GM06990 (cell line): ENCODE data around the gene FAM181A.

Experiments
- DNase-seq: peaks from one replicate; pipeline ENCODE4 v3.0.0-alpha.2; 2011; ENCODE audit not compliant: insufficient read length; ENCODE audit errors: extremely low read depth
- H3K27me3 ChIP-seq: replicated peaks from 2 replicates; pipeline ENCODE4 v1.6.0; 2011; ENCODE audit warnings: low read length; ENCODE audit not compliant: control insufficient read depth, insufficient read depth
- H3K36me3 ChIP-seq: 2 replicates; pipeline ENCODE4 v1.5.1; 2011; ENCODE audit warnings: low read length; ENCODE audit not compliant: control insufficient read depth, insufficient read depth
- H3K4me3 ChIP-seq: replicated peaks from 2 replicates; pipeline ENCODE4 v1.5.1; 2011; ENCODE audit warnings: low read depth, mild to moderate bottlenecking, control low read depth, low read length
- CTCF ChIP-seq: IDR thresholded peaks from 2 replicates; pipeline ENCODE4 v1.5.1; 2011; ENCODE audit warnings: low read length, control low read depth, mild to moderate bottlenecking, inconsistent platforms; ENCODE audit not compliant: insufficient read depth, poor library complexity, severe bottlenecking

FAM181A gene

DNA sequence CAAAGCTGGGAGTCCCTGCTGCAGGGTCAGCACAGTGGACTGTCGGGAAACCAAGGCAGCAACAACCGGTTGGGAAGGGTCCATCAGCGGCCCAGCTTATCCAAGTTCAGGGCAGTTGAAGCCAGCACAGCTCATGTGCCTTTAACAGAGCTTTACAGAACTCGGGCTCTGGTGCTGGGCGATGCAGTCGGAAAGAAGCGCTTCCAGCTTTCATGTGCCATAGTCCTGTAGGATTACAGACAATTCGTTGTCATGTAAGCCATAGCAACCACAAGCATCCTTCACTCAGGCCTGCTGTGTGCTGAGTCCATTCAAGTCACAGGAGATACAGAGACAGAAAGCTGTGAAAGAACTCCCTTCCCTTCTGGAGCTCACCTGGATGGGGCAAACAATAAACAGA, 3.5 kb upstream of the FAM181A start:
- no peaks in the 10 kb centered on the region for H3K36me3 ChIP-seq

GRCh38 chr14:93924592-93925355, 2.4 kb upstream of the FAM181A start:
- no peaks in the 10 kb centered on the region for H3K36me3 ChIP-seq
- H3K4me3 ChIP-seq = no peak overlapping the region
- no peak for DNase-seq
- TF ChIP-seq CTCF = no peak
- no peaks in the 10 kb centered on the region; the same call in 1 of the 2 replicates for H3K27me3 ChIP-seq

More for the DNA sequence above, 3.5 kb upstream of the FAM181A start:
- no peak for TF ChIP-seq CTCF
- H3K27me3 ChIP-seq = no peaks in the 10 kb centered on the region; the same call in 1 of the 2 replicates
- DNase-seq = no peak
- H3K4me3 ChIP-seq = no peak overlapping the region

- no peak for DNase-seq
- no peak overlapping the region for H3K4me3 ChIP-seq
- TF ChIP-seq CTCF = no peak
- no peaks in the 10 kb centered on the region; the same call in 1 of the 2 replicates for H3K27me3 ChIP-seq
- no peaks in the 10 kb centered on the region for H3K36me3 ChIP-seq
These were observed 1.7 kb upstream of the FAM181A start for GRCh38 chr14:93925374-93925895.

DNA sequence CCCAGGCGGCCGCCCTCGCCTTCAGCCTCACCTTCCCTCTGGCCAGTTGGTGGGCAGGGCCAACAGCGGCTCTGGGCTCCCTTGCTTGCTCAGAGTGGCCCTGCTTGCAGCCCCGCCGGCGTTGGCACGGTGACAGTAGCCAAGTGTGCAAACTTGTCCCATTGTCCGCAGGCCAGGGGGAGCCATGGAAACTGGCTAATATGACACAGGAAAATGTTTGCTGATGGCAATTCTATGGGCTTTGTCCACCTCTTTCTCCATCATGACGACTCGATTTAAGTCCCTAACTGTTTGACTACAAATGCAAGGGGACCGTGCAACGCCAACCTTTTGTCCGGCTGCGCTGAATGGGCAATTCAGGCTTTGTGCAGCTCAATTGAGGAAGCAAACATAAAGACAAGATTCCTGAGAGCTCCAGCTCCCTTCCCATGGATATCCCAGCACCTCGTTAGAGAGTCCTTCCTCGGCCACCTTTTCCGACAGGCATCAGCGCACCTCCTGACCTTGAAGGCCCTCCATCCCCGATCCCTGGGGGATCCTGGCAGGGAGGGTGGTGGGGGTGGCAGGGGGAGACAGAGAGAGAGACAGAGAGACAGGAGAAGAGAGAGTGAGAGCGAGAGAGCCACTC, 785 bp upstream of the FAM181A start:
- DNase-seq = no peak

DNA sequence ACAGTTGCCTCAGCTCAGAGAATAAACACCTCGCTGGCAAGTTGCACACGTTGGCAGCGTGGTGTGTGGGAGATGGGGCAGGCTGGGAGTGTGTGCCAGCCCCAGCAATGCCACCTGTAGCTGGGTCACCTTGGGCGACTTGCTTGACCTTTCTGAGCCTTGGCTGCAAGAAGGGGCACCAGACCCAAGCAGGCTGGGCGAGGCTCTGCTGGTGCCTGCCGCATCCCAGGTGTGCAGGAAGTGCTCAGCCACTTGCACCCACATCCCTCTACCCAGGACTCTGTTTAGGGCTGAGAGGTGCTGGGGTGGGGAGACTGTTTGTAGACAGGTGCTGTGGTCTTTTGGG, 629 bp downstream of the FAM181A start:
- no peak for TF ChIP-seq CTCF
- DNase-seq = no peak
- H3K4me3 ChIP-seq = no peak overlapping the region
- H3K27me3 ChIP-seq = no peaks in the 10 kb centered on the region; the same call in 1 of the 2 replicates
- no peaks in the 10 kb centered on the region for H3K36me3 ChIP-seq

More for the DNA sequence above, 785 bp upstream of the FAM181A start:
- Histone ChIP-seq H3K36me3 (no peaks in the 10 kb centered on the region), H3K4me3 (no peak overlapping the region), H3K27me3 (no peaks in the 10 kb centered on the region; the same call in 1 of the 2 replicates)
- no peak for TF ChIP-seq CTCF
